MM.1S (cell line): ENCODE measurements around the gene ATF1.

ENCODE experiments used
- EZH2 ChIP-seq: fragments of 300-600 bp; sonication (generic); optimal IDR thresholded peaks from 2 replicates; pipeline ENCODE3; 2017; ENCODE audit warnings: low read depth, mild to moderate bottlenecking, antibody characterized with exemption, low read length, mixed read lengths
- EZH2phosphoT487 ChIP-seq: fragments of 300-600 bp; sonication (generic); IDR thresholded peaks from 2 replicates; pipeline ENCODE4 v1.6.1; 2018; ENCODE audit warnings: antibody characterized with exemption, low read length
- TF ChIP-seq, protein P1 (sequence below): fragments of 300-600 bp; sonication (generic); IDR thresholded peaks from 2 replicates; pipeline ENCODE4 v1.5.1; 2016; ENCODE audit warnings: antibody characterized with exemption, low read length, mixed read lengths

DNA sequence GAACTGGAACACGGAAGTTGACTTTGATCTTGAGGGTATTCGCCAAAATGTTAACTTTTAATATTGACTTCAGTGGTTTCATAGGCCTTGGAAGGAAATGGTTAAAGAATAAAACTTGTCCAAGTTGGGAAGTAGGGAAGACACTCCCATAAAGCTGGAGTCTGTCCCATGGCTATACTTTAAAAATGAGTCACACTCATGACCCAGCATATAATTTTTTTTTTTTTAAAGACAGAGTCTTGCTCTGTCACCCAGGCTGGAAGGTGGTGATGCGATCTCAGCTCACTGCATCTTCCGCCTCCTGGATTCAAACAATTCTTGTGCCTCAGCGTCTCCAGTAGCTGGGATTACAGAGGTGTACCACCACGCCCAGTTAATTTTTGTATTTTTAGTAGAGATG lies 98.4 kb downstream of the ATF1 start:
- TF ChIP-seq, protein P1, sequence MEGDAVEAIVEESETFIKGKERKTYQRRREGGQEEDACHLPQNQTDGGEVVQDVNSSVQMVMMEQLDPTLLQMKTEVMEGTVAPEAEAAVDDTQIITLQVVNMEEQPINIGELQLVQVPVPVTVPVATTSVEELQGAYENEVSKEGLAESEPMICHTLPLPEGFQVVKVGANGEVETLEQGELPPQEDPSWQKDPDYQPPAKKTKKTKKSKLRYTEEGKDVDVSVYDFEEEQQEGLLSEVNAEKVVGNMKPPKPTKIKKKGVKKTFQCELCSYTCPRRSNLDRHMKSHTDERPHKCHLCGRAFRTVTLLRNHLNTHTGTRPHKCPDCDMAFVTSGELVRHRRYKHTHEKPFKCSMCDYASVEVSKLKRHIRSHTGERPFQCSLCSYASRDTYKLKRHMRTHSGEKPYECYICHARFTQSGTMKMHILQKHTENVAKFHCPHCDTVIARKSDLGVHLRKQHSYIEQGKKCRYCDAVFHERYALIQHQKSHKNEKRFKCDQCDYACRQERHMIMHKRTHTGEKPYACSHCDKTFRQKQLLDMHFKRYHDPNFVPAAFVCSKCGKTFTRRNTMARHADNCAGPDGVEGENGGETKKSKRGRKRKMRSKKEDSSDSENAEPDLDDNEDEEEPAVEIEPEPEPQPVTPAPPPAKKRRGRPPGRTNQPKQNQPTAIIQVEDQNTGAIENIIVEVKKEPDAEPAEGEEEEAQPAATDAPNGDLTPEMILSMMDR = no peak
- no peak for TF ChIP-seq EZH2phosphoT487
- TF ChIP-seq EZH2 = no peak
